ENCODE results near the gene ACADVL. TPM values are rescaled to one million over a fixed set of nuclear protein-coding genes. Genes with fewer than 3 reads are reported as not detected.

Gene ACADVL
- total RNA-seq, 4 donors from 2014 or later, result 565 to 850 (median 599) TPM

- peaks cover 0 to 66% (median 31%) of the 10 kb centered on the region in 4 donors for H3K4me1 ChIP-seq
- peaks cover 0 to 11% of the 10 kb centered on the region in 2 donors for H3K27me3 ChIP-seq
- H3K36me3 ChIP-seq, result no peaks in the 10 kb centered on the region
- no peaks in the 10 kb centered on the region for H3K9me3 ChIP-seq
- H3K4me3 ChIP-seq, result peak overlapping the region in 2 of 4 donors; percentile 45 to 54
- TF ChIP-seq POLR2A (IDR thresholded peaks at IDR 0.05), result no peak
- TF ChIP-seq EP300 (IDR thresholded peaks at IDR 0.05), result no peak
- TF ChIP-seq CTCF (IDR thresholded peaks at IDR 0.05), result no peak
- WGBS, 2 donors, result 13 to 16% methylated on average over 8 to 9 of the region's 9 CpGs
- peak in 1 of 2 donors; percentile 94 for DNase-seq (ENCODE audit: low spot score in 2 of 2)
- peak overlapping the region in 3 of 4 donors; percentile 51 to 98 (median 97) for H3K27ac ChIP-seq
Measured at GRCh38 chr17:7215136-7215638, 4.6 kb upstream of the ACADVL start.

- H3K27ac ChIP-seq, result peak overlapping the region in 3 of 4 donors; percentile 51 to 98 (median 97)
- peaks cover 0 to 71% (median 35%) of the 10 kb centered on the region in 4 donors for H3K4me1 ChIP-seq
- H3K27me3 ChIP-seq, result peaks cover 0 to 11% of the 10 kb centered on the region in 2 donors
- no peaks in the 10 kb centered on the region for H3K9me3 ChIP-seq
- peak overlapping the region in 1 of 4 donors; percentile 54 for H3K4me3 ChIP-seq
- TF ChIP-seq POLR2A (IDR thresholded peaks at IDR 0.05) (no peak), EP300 (IDR thresholded peaks at IDR 0.05) (no peak), CTCF (IDR thresholded peaks at IDR 0.05) (no peak)
- no peak for DNase-seq (ENCODE audit: low spot score in 2 of 2)
- 3 to 13% methylated on average over 7 to 10 of the region's 10 CpGs for WGBS, 2 donors
- no peaks in the 10 kb centered on the region for H3K36me3 ChIP-seq
Measured at GRCh38 chr17:7215652-7216180, 4.0 kb upstream of the ACADVL start.

- H3K36me3 ChIP-seq, result no peaks in the 10 kb centered on the region
- DNase-seq (ENCODE audit: low spot score in 2 of 2), result no peak
- peaks cover 0 to 11% of the 10 kb centered on the region in 2 donors for H3K27me3 ChIP-seq
- peak overlapping the region in 3 of 4 donors; percentile 66 to 98 (median 97) for H3K27ac ChIP-seq
- no peaks in the 10 kb centered on the region for H3K9me3 ChIP-seq
- H3K4me1 ChIP-seq, result peaks cover 0 to 78% (median 42%) of the 10 kb centered on the region in 4 donors
- peak overlapping the region in 3 of 4 donors; percentile 29 to 56 (median 33) for H3K4me3 ChIP-seq
- 6 to 25% methylated on average over 7 of the region's 7 CpGs for WGBS, 2 donors
- no peak for TF ChIP-seq POLR2A (IDR thresholded peaks at IDR 0.05)
Measured at GRCh38 chr17:7216242-7217112, 3.3 kb upstream of the ACADVL start.

GRCh38 chr17:7217113-7217987, 2.4 kb upstream of the ACADVL start:
- peaks cover 0 to 80% (median 44%) of the 10 kb centered on the region in 4 donors for H3K4me1 ChIP-seq
- H3K36me3 ChIP-seq, result peaks cover 0 to 8% (median 3%) of the 10 kb centered on the region in 3 donors
- 1 to 3% methylated on average over 25 to 31 of the region's 32 CpGs for WGBS, 2 donors
- no peaks in the 10 kb centered on the region for H3K9me3 ChIP-seq
- peak in 1 of 2 donors; percentile 53 for DNase-seq (ENCODE audit: low spot score in 2 of 2)
- TF ChIP-seq EP300 (IDR thresholded peaks at IDR 0.05), result no peak
- TF ChIP-seq CTCF (IDR thresholded peaks at IDR 0.05), result no peak
- TF ChIP-seq POLR2A (IDR thresholded peaks at IDR 0.05), result no peak
- peaks cover 0 to 5% of the 10 kb centered on the region in 2 donors for H3K27me3 ChIP-seq
- H3K27ac ChIP-seq, result peak overlapping the region; percentile 62 to 98 (median 82)
- H3K4me3 ChIP-seq, result peak overlapping the region; percentile 19 to 56 (median 31)

GRCh38 chr17:7218166-7218565, 1.6 kb upstream of the ACADVL start:
- Histone ChIP-seq H3K36me3 (peaks cover 3 to 16% (median 3%) of the 10 kb centered on the region in 3 donors), H3K27me3 (no peaks in the 10 kb centered on the region), H3K9me3 (no peaks in the 10 kb centered on the region), H3K27ac (peak overlapping the region; percentile 62 to 98 (median 82)), H3K4me3 (peak overlapping the region in 2 of 4 donors; percentile 33 to 56), H3K4me1 (peaks cover 0 to 81% (median 44%) of the 10 kb centered on the region in 4 donors)
- no peak for TF ChIP-seq CTCF (IDR thresholded peaks at IDR 0.05)
- no peak for TF ChIP-seq EP300 (IDR thresholded peaks at IDR 0.05)
- TF ChIP-seq POLR2A (IDR thresholded peaks at IDR 0.05), result no peak
- DNase-seq (ENCODE audit: low spot score in 2 of 2), result no peak
- 53 to 56% methylated on average over 3 to 5 of the region's 6 CpGs for WGBS, 2 donors
